Gastroesophageal sphincter (tissue), 4 donors: ENCODE results near the gene PRR36. TPM values are rescaled to one million over a fixed set of nuclear protein-coding genes. Genes with fewer than 3 reads are reported as not detected.

Experiments used
- ATAC-seq: fragments of 150-250 bp; one replicate; pipeline ENCODE4 v1.9.1; 2016; ENCODE audit warnings: mild to moderate bottlenecking, moderate library complexity
- H3K27ac ChIP-seq, 4 donors: fragments of 200-600 bp; sonication (generic) in 3 of 4; 1 replicate in 3 of 4; 2 replicates in 1 of 4; pipeline ENCODE4 v1.5.1; 2016 to 2019
- H3K27me3 ChIP-seq: fragments of 200-600 bp; sonication (generic); one replicate; pipeline ENCODE4 v1.5.1; 2019
- H3K36me3 ChIP-seq, 2 donors: fragments of 200-600 bp; sonication (generic); one replicate each; pipeline ENCODE4 v1.5.1; 2019; ENCODE audit warnings: control low read depth in 1 of 2
- H3K4me1 ChIP-seq, 3 donors: fragments of 200-600 bp; sonication (generic); 1 replicate in 2 of 3; 2 replicates in 1 of 3; pipeline ENCODE4 v1.5.1; 2016 to 2019; ENCODE audit warnings: control low read depth in 2 of 3
- H3K4me3 ChIP-seq, 2 donors: fragments of 200-600 bp; sonication (generic); one replicate each; pipeline ENCODE4 v1.5.1; 2019; ENCODE audit warnings: mild to moderate bottlenecking in 1 of 2, moderate library complexity in 1 of 2
- H3K9me3 ChIP-seq, 3 donors: fragments of 200-600 bp; sonication (generic); one replicate each; pipeline ENCODE4 v1.5.1; 2017 to 2019; ENCODE audit warnings: control low read depth in 2 of 3
- EP300 ChIP-seq: sonication (generic); formaldehyde crosslinking; IDR thresholded peaks from one replicate; pipeline ENCODE4 v1.6.1; 2017; ENCODE audit warnings: antibody characterized with exemption, mild to moderate bottlenecking
- POLR2A ChIP-seq, 2 donors: fragments of 450-650 bp; IDR thresholded peaks; one replicate each; pipeline ENCODE4 v1.6.1; 2017; ENCODE audit warnings: antibody characterized with exemption in 2 of 2, mild to moderate bottlenecking in 2 of 2, moderate library complexity in 1 of 2
- POLR2AphosphoS5 ChIP-seq: sonication (generic); formaldehyde crosslinking; IDR thresholded peaks from one replicate; pipeline ENCODE4 v1.6.1; 2017; ENCODE audit warnings: antibody characterized with exemption
- WGBS, 2 donors: methylation state at CpG; one replicate each; pipeline ENCODE4 v1.1.5; 2018; ENCODE audit warnings: low coverage in 1 of 2; 5-methylcytosine and 5-hydroxymethylcytosine counted together
- total RNA-seq, 4 donors: library from RNA; depleted of rRNA; stranded (reverse); fragments of >200 nt; gene quantifications; one replicate each; pipeline ENCODE4 v1.1.0, GENCODE V29; 2016
- TF ChIP-seq, protein P1 (sequence below), 4 experiments: fragments of 200-600 bp in 2 of 4; fragments of 450-650 bp in 2 of 4; sonication (generic) in 1 of 4; IDR thresholded peaks; one replicate each; pipeline ENCODE4 v1.5.1; 2017 to 2019; ENCODE audit warnings: antibody characterized with exemption in 4 of 4, mild to moderate bottlenecking in 2 of 4, moderate library complexity in 2 of 4

The PRR36 gene
- total RNA-seq, 4 donors from 2014 or later = not detected

DNA sequence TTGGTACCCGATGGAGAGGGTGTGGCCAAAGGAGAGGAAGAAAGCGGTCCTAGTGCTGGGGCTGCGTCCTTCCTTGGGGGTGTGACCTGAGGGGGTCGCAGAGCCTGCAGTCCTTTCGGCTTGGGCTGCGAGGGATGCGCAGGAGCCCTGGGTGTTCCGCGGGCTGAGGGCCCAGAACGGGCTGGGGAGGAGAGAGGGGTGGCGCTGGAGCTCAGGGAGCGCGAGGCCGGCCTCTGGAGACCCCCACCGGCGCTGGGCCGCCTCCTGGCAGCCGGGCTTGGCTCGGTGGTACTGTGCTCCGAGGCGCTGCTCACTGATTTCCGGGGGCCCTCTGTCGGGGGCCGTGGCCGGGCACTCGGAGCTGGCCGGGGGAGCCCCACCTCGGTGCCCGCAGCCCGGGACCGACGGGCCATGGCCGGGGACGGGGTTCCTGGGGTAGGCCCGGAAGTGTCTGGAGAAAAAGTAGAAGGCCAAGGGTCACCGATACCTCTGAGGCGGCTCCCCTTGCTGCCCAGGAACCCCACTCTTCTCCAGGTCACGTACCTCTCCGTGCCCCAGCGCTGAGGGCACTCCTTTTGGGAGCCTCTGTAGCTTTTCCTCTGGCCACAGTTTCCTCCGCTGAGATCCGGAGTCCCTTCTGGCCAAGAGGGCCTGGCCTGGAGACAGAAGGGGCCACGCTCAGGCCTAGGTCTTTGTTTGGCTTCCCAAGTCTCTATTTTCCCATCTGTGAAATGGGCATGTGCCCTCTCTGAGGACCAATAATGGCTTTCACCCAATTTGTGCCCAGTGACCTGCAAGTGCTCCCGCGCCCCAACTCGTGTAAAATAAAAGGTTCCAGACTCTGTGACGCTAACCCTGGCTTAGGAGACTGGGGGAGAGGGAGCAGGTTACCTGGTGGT lies 1.6 kb downstream of the PRR36 start:
- TF ChIP-seq POLR2A (IDR thresholded peaks at IDR 0.05) (no peak), EP300 (no peak), POLR2AphosphoS5 (no peak)
- TF ChIP-seq, protein P1, sequence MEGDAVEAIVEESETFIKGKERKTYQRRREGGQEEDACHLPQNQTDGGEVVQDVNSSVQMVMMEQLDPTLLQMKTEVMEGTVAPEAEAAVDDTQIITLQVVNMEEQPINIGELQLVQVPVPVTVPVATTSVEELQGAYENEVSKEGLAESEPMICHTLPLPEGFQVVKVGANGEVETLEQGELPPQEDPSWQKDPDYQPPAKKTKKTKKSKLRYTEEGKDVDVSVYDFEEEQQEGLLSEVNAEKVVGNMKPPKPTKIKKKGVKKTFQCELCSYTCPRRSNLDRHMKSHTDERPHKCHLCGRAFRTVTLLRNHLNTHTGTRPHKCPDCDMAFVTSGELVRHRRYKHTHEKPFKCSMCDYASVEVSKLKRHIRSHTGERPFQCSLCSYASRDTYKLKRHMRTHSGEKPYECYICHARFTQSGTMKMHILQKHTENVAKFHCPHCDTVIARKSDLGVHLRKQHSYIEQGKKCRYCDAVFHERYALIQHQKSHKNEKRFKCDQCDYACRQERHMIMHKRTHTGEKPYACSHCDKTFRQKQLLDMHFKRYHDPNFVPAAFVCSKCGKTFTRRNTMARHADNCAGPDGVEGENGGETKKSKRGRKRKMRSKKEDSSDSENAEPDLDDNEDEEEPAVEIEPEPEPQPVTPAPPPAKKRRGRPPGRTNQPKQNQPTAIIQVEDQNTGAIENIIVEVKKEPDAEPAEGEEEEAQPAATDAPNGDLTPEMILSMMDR (IDR thresholded peaks at IDR 0.05) = no peak
- Histone ChIP-seq H3K4me3 (peak overlapping the region in 1 of 2 donors; percentile 34), H3K27ac (no peak overlapping the region), H3K36me3 (no peaks in the 10 kb centered on the region), H3K9me3 (no peaks in the 10 kb centered on the region), H3K4me1 (peaks cover 0 to 67% (median 24%) of the 10 kb centered on the region in 3 donors), H3K27me3 (peaks cover 68% of the 10 kb centered on the region)
- no peak for ATAC-seq
- 18 to 65% methylated on average over 4 to 8 of the region's 47 CpGs for WGBS, 2 donors

DNA sequence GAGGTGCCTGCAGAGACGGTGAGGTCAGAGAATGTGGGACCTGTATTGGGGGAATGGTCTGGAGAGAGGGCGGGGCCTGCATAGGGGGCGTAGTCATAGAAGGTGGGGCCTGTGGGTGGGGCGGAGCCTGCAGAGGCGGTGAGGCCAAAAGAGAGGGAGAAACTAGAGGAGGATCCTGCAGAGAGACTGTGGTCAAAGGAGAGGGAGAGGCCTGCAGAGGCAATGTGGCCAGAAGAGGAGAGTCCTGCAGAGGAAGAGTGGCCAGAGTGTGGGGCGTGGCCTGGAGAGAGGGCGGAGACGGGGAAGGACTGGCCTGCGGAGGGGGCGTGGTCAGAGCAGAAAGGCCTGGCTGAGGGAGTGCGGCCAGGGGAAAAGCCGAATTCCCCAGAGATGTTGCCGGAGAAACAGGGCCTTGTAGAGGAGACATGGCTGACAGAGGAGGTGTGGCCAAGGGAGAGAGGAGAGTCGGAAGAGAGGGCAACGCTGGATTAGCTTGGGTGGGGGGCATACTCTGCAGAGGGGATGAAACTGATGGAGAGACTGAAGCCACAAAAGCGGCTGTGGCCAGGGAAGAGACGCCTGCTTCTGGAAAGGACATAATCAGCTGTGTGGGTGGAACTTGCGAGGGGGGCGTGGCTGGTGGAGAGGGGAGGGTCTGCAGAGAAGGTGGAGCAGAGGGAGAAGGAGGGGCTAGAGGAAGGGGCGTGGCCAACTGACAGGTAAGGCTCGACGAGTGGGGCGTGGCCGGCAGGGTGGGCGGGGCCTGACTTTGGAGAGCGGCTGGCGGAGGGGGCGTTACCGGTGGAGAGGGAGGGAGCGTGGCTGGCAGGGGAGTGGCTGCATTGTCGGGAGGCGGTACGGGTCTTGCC lies 2.5 kb downstream of the PRR36 start:
- Histone ChIP-seq H3K4me1 (peaks cover 0 to 67% (median 24%) of the 10 kb centered on the region in 3 donors), H3K36me3 (no peaks in the 10 kb centered on the region), H3K27ac (peak overlapping the region in 2 of 4 donors; percentile 54 to 55), H3K4me3 (peak overlapping the region in 1 of 2 donors; percentile 34), H3K27me3 (peaks cover 71% of the 10 kb centered on the region), H3K9me3 (no peaks in the 10 kb centered on the region)
- whole genome bisulfite sequencing, 2 donors = 3 to 4% methylated on average over 29 to 31 of the region's 33 CpGs
- no peak for TF ChIP-seq EP300
- no peak for TF ChIP-seq POLR2A (IDR thresholded peaks at IDR 0.05)
- TF ChIP-seq, protein P1 (IDR thresholded peaks at IDR 0.05) = no peak
- no peak for TF ChIP-seq POLR2AphosphoS5
- ATAC-seq = peak; percentile 69

DNA sequence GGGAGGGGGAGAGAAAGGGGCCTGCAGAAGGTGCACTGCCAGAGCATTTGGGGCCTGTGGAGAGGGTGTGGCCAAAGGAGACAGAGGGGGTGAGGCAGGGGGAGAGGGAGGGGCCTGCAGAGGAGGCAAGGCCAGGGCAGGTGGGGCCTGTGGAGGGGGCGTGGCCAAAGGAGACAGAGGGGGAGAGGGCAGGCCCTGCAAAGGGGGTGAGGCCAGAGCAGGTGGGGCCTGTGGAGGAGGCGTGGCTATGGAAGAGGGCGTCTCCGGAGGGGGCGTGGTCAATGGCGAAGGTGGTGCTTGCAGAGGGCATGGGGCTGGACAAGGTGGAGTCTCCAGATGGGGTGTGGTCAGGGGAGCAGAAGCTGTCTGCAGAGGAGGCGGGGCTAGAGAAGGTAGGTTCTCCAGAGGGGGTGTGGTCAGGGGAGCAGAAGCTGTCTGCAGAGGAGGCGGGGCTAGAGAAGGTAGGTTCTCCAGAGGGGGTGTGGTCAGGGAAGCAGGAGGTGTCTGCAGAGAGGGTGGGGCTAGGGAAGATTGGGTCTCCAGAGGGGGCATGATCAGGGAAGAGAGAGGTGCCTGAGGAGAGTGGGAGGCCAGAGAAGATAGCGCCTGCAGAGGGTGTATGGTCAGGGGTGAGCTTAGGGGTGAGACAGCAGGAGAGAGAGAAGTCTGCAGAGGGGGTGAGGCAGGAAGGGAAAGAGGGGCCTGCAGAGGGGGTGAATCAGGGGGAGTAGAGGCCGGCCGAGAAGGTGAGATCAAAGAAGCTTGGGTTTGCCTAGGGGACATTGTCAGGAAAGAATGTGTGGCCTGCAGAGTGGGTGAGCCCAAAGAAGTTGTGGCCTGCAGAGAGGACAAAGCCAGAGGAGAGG lies 3.4 kb downstream of the PRR36 start:
- WGBS, 2 donors = 47 to 62% methylated on average over 6 to 8 of the region's 11 CpGs
- Histone ChIP-seq H3K36me3 (no peaks in the 10 kb centered on the region), H3K27ac (peak overlapping the region in 2 of 4 donors; percentile 54 to 55), H3K4me3 (no peak overlapping the region), H3K9me3 (no peaks in the 10 kb centered on the region), H3K27me3 (peaks cover 71% of the 10 kb centered on the region), H3K4me1 (peaks cover 0 to 67% (median 24%) of the 10 kb centered on the region in 3 donors)
- TF ChIP-seq POLR2AphosphoS5 = no peak
- TF ChIP-seq, protein P1 (IDR thresholded peaks at IDR 0.05) = no peak
- no peak for TF ChIP-seq POLR2A (IDR thresholded peaks at IDR 0.05)
- no peak for TF ChIP-seq EP300
- no peak for ATAC-seq

DNA sequence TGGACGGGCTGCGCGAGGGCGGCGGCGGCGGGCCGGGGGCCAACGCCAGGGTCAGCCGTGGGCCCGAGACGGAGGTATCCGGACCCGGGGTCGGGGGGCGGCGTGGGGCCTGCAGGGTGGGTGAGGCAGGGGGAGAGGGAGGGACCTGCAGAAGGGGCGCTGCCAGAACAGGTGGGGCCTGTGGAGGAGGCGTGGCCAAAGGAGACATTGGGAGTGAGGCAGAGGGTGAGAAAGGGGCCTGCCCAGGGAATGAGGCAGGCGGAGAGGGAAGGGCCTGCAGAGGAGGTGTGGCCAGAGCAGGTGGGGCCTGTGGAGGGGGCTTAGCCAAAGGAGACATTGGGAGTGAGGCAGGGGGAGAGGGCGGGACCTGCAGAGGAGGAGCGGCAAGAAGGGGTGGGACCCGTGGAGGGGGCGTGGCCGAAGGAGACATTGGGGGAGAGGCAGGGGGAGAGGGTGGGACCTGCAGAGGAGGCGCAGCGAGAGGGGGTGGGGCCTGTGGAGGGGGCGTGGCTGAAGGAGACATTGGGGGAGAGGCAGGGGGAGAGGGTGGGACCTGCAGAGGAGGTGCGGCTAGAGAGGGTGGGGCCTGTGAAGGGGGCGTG lies 4.2 kb downstream of the PRR36 start:
- no peaks in the 10 kb centered on the region for H3K36me3 ChIP-seq
- H3K27me3 ChIP-seq = peaks cover 71% of the 10 kb centered on the region
- H3K4me1 ChIP-seq = peaks cover 0 to 67% (median 24%) of the 10 kb centered on the region in 3 donors
- H3K4me3 ChIP-seq = peak overlapping the region; percentile 25 to 55
- peak overlapping the region in 3 of 4 donors; percentile 58 to 76 (median 70) for H3K27ac ChIP-seq
- no peaks in the 10 kb centered on the region for H3K9me3 ChIP-seq
- 16 to 51% methylated on average over 3 to 7 of the region's 30 CpGs for WGBS, 2 donors
- ATAC-seq = no peak
- TF ChIP-seq POLR2AphosphoS5 = no peak
- no peak for TF ChIP-seq POLR2A (IDR thresholded peaks at IDR 0.05)
- TF ChIP-seq, protein P1 (IDR thresholded peaks at IDR 0.05) = no peak
- TF ChIP-seq EP300 = no peak
